AG10803 (cell line): ENCODE data around the gene UCHL5.
A peak's percentile ranks its signal among the peaks of the same experiment; 100 is the strongest.
"Not testable (repeated sequence)": the region's sequence is repeated elsewhere in the genome, so short reads cannot be mapped to it uniquely, and the experiment has no call there.

Experiments
- DNase-seq: peaks from one replicate; pipeline ENCODE4 v3.0.0; 2010; ENCODE audit warnings: low read depth
- H3K4me3 ChIP-seq: 2 replicates; pipeline ENCODE4 v1.5.1; 2011; ENCODE audit warnings: mild to moderate bottlenecking, low read length, control low read depth
- CTCF ChIP-seq: conservative IDR thresholded peaks from 2 replicates; pipeline ENCODE4 v1.5.1; 2011; ENCODE audit warnings: mild to moderate bottlenecking, low read length, control low read depth, inconsistent platforms

The UCHL5 gene

GRCh38 chr1:193013005-193013404, 46.2 kb downstream of the UCHL5 start:
- DNase-seq: peak; percentile 87
- TF ChIP-seq CTCF: no peak
- no peak overlapping the region for H3K4me3 ChIP-seq

- no peak overlapping the region for H3K4me3 ChIP-seq
- no peak for DNase-seq
- TF ChIP-seq CTCF: no peak
Measured at GRCh38 chr1:193011406-193011805, 47.8 kb downstream of the UCHL5 start.

- H3K4me3 ChIP-seq: no peak overlapping the region
- no peak for DNase-seq
- TF ChIP-seq CTCF: no peak
Measured at GRCh38 chr1:193009501-193009900, 49.7 kb downstream of the UCHL5 start.

- TF ChIP-seq CTCF: no peak
- H3K4me3 ChIP-seq: no peak overlapping the region
- DNase-seq: no peak
Measured at GRCh38 chr1:193005785-193006184, 53.4 kb downstream of the UCHL5 start.

GRCh38 chr1:192998536-192998935, 60.6 kb downstream of the UCHL5 start:
- H3K4me3 ChIP-seq: no peak overlapping the region
- TF ChIP-seq CTCF: no peak
- DNase-seq: no peak

GRCh38 chr1:192994141-192994540, 65.0 kb downstream of the UCHL5 start:
- DNase-seq: no peak
- no peak overlapping the region for H3K4me3 ChIP-seq
- TF ChIP-seq CTCF: no peak

- no peak for DNase-seq
- no peak for TF ChIP-seq CTCF
- no peak overlapping the region for H3K4me3 ChIP-seq
Measured at GRCh38 chr1:192993426-192994085, 65.6 kb downstream of the UCHL5 start.

GRCh38 chr1:192986748-192987334, 72.3 kb downstream of the UCHL5 start:
- DNase-seq, H3K4me3 ChIP-seq: not testable (repeated sequence)
